CD14-positive monocyte (primary cell): ENCODE measurements around the gene NAA25. TPM values are rescaled to one million over a fixed set of nuclear protein-coding genes. Genes with fewer than 3 reads are reported as not detected.

ENCODE experiments used
- DNase-seq, 3 donors: peaks; one replicate each; pipeline ENCODE4 v3.0.0-alpha.2; 2011 to 2022
- H2AFZ ChIP-seq: 2 replicates; pipeline ENCODE4 v1.6.0; 2012; ENCODE audit warnings: mild to moderate bottlenecking, low read depth, low read length, inconsistent platforms; ENCODE audit not compliant: insufficient read depth, poor library complexity, severe bottlenecking
- H3K27ac ChIP-seq, 2 donors: 1 replicate in 1 of 2; 2 replicates in 1 of 2; pipeline ENCODE4 v1.5.1; 2012 to 2013; ENCODE audit warnings: low read length in 2 of 2, control low read depth in 1 of 2, inconsistent platforms in 1 of 2, low read depth in 1 of 2, mild to moderate bottlenecking in 1 of 2
- H3K27me3 ChIP-seq, 2 donors: one replicate each; pipeline versions ENCODE4 v1.6.0 to v1.6.1; 2011 to 2013; ENCODE audit warnings: low read length in 2 of 2; ENCODE audit not compliant: control insufficient read depth in 2 of 2, insufficient read depth in 2 of 2
- H3K36me3 ChIP-seq, 2 donors: replicated peaks in 1 of 2; 1 replicate in 1 of 2; 2 replicates in 1 of 2; pipeline versions ENCODE4 v1.5.1 to v1.6.1; 2012 to 2013; ENCODE audit warnings: low read length in 2 of 2, control low read depth in 1 of 2, inconsistent platforms in 1 of 2, mild to moderate bottlenecking in 1 of 2; ENCODE audit not compliant: insufficient read depth in 2 of 2, control insufficient read depth in 1 of 2
- H3K4me1 ChIP-seq, 2 donors: 1 replicate in 1 of 2; 2 replicates in 1 of 2; pipeline versions ENCODE4 v1.5.1 to v1.6.1; 2012 to 2013; ENCODE audit warnings: low read length in 2 of 2, control low read depth in 1 of 2, inconsistent platforms in 1 of 2, mild to moderate bottlenecking in 1 of 2, moderate library complexity in 1 of 2; ENCODE audit not compliant: insufficient read depth in 2 of 2, control insufficient read depth in 1 of 2
- H3K4me2 ChIP-seq: replicated peaks from 2 replicates; pipeline ENCODE3; 2012; ENCODE audit warnings: low read length, moderate library complexity, mild to moderate bottlenecking; ENCODE audit not compliant: poor library complexity, severe bottlenecking; ENCODE audit errors: extremely low read depth
- H3K4me3 ChIP-seq, 3 experiments: fragments of 200-600 bp in 1 of 3; sonication (generic) in 1 of 3; replicated peaks in 1 of 3; 1 replicate in 2 of 3; 2 replicates in 1 of 3; pipeline ENCODE4 v1.5.1; 2011 to 2013; ENCODE audit warnings: low read length in 3 of 3, mild to moderate bottlenecking in 3 of 3, control low read depth in 2 of 3, low read depth in 2 of 3, inconsistent platforms in 1 of 3, moderate library complexity in 1 of 3
- H3K79me2 ChIP-seq: 2 replicates; pipeline ENCODE4 v1.6.0; 2012; ENCODE audit warnings: mild to moderate bottlenecking, control low read depth, inconsistent platforms, low read length, moderate library complexity; ENCODE audit not compliant: insufficient read depth
- H3K9ac ChIP-seq: 2 replicates; pipeline ENCODE4 v1.6.0; 2017; ENCODE audit warnings: low read length, mild to moderate bottlenecking; ENCODE audit not compliant: insufficient read depth, poor library complexity, severe bottlenecking
- H3K9me3 ChIP-seq, 2 donors: replicated peaks in 1 of 2; 1 replicate in 1 of 2; 2 replicates in 1 of 2; pipeline versions ENCODE4 v1.5.1 to v1.6.1; 2012 to 2013; ENCODE audit warnings: low read length in 2 of 2, control low read depth in 1 of 2; ENCODE audit not compliant: control insufficient read depth in 1 of 2, insufficient read depth in 1 of 2
- H4K20me1 ChIP-seq: 2 replicates; pipeline ENCODE4 v1.6.0; 2012; ENCODE audit warnings: mild to moderate bottlenecking, low read length, control low read depth, moderate library complexity; ENCODE audit not compliant: insufficient read depth
- H3K27ac Mint-ChIP-seq, 7 donors: one replicate each; pipeline ENCODE4 v1.8.0; 2020; ENCODE audit warnings: mild to moderate bottlenecking in 7 of 7, mixed read lengths in 7 of 7, moderate library complexity in 6 of 7, inconsistent platforms in 2 of 7
- H3K27me3 Mint-ChIP-seq, 3 donors: one replicate each; pipeline ENCODE4 v1.8.0; 2021 to 2022; ENCODE audit warnings: low read depth in 3 of 3, mild to moderate bottlenecking in 3 of 3, mixed read lengths in 3 of 3, moderate library complexity in 3 of 3, inconsistent platforms in 1 of 3
- H3K36me3 Mint-ChIP-seq, 2 donors: one replicate each; pipeline ENCODE4 v1.8.0; 2020; ENCODE audit warnings: mixed read lengths in 2 of 2, inconsistent platforms in 1 of 2, mild to moderate bottlenecking in 1 of 2
- H3K4me1 Mint-ChIP-seq: one replicate; pipeline ENCODE4 v1.8.0; 2020; ENCODE audit warnings: mild to moderate bottlenecking, mixed read lengths
- H3K4me3 Mint-ChIP-seq, 2 donors: one replicate each; pipeline ENCODE4 v1.8.0; 2020; ENCODE audit warnings: mild to moderate bottlenecking in 2 of 2, mixed read lengths in 2 of 2, moderate library complexity in 1 of 2
- H3K9me3 Mint-ChIP-seq, 7 donors: one replicate each; pipeline ENCODE4 v1.8.0; 2020 to 2022; ENCODE audit warnings: mixed read lengths in 7 of 7, mild to moderate bottlenecking in 6 of 7, moderate library complexity in 6 of 7, inconsistent platforms in 2 of 7
- CTCF ChIP-seq: fragments of 200-600 bp; IDR thresholded peaks from one replicate; pipeline ENCODE4 v1.8.0; 2022; ENCODE audit warnings: antibody characterized with exemption, mild to moderate bottlenecking
- WGBS: methylation state at CpG from one replicate; pipeline ENCODE4 v1.1.5; 2013; ENCODE audit warnings: missing lambda C conversion rate; ENCODE audit not compliant: insufficient coverage; 5-methylcytosine and 5-hydroxymethylcytosine counted together
- intact Hi-C, 2 donors: fragments of 100-400 bp; cut with micrococcal nuclease; formaldehyde crosslinking; loops; one replicate each; pipeline versions ENCODE4 v1.15.0 to v1.15.1; 2023
- polyA plus RNA-seq, 3 donors: library from polyadenylated mRNA; depleted of rRNA in 1 of 3; unstranded in 2 of 3; stranded (reverse) in 1 of 3; fragments of 300-500 nt in 2 of 3; fragments of >200 nt in 1 of 3; fragmentation: Illumina TruSeq in 2 of 3; gene quantifications; 1 replicate in 2 of 3; 2 replicates in 1 of 3; pipeline ENCODE4 v1.2.3, GENCODE V29; 2012 to 2021

NAA25 gene
- polyA plus RNA-seq, 3 donors = 4.3 to 7.9 (median 7.3) TPM

DNA sequence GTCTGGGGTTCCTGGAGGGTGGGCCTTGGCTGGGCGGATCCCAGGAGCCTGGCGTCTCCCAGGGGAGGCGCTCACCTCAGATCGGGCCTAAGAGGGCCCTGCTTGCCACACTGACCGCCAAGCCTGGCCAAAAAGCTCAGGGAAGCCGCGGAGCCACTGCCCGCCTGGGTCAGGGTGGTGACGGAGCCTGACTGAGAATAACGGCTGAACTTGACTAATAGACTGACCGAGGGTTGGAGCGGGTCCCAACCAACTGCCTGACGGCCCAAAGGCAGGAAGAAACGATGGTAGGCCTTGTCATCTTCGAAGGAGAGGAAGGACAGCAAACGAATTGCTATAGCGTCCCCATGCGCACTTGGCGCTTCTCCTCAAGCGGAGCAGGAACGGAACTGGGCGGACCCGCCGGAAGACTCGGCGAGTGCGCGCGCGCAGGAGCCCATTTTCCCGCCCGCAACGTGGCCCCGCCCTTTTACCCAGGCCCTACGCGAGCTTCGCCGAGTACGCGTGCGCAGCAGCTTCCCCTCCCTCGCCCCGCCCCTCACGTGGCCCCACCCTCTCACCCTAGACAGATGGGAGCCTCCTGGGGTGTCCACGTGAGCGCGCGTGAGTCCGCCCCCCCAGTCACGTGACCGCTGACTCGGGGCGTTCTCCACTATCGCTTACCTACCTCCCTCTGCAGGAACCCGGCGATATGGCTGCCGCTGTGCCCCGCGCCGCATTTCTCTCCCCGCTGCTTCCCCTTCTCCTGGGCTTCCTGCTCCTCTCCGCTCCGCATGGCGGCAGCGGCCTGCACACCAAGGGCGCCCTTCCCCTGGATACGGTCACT lies 95.6 kb downstream of the NAA25 start, which contains the start of the genes ERP29 and TMEM116:
Gene ERP29, plus strand, starts transcription at position 652 of the 826 bp plus-strand sequence. Its CDS starts 40 bp downstream, at position 692.
Gene TMEM116, minus strand, starts transcription at position 391 of the 826 bp plus-strand sequence. CDS start 7,895 bp downstream, outside the sequence.
- WGBS = under 1% methylated on average over 60 of the region's 67 CpGs
- Mint-ChIP-seq H3K27me3 (peaks cover 0 to 2% (median 0%) of the 10 kb centered on the region in 3 donors), H3K27ac (peak within 1 kb of the TSS; percentile 89 to 97 (median 96)), H3K4me1 (peaks cover 44% of the 10 kb centered on the region), H3K36me3 (peaks cover 9 to 23% of the 10 kb centered on the region in 2 donors), H3K4me3 (peak within 1 kb of the TSS; percentile 85 to 97), H3K9me3 (peaks cover 0 to 2% (median 0%) of the 10 kb centered on the region in 7 donors)
- Histone ChIP-seq H3K36me3 (peaks cover 8 to 19% of the 10 kb centered on the region in 2 donors), H3K4me1 (peaks cover 46 to 52% of the 10 kb centered on the region in 2 donors), H3K27me3 (no peaks in the 10 kb centered on the region), H2AFZ (peak within 1 kb of the TSS; percentile 92), H3K4me3 (peak within 1 kb of the TSS; percentile 91 to 99 (median 94)), H3K9ac (peak within 1 kb of the TSS; percentile 82), H3K27ac (peak within 1 kb of the TSS; percentile 89 to 92), H3K4me2 (peak within 1 kb of the TSS; percentile 89), H3K79me2 (peaks cover 70% of the 10 kb centered on the region), H4K20me1 (peaks cover 44% of the 10 kb centered on the region), H3K9me3 (no peaks in the 10 kb centered on the region)
- intact Hi-C loops = loop anchor here (5.0 to 10.0 kb wide), 3 partner anchors 68 to 171 kb away; partner anchors contain the start of gene MAPKAPK5 (in 1 of the 2)
- peak; percentile 97 to 100 (median 99) for DNase-seq
- TF ChIP-seq CTCF = peak; percentile 62

- Mint-ChIP-seq H3K27me3 (peaks cover 0 to 2% (median 0%) of the 10 kb centered on the region in 3 donors), H3K4me1 (peaks cover 38% of the 10 kb centered on the region), H3K36me3 (peaks cover 8 to 14% of the 10 kb centered on the region in 2 donors), H3K9me3 (peaks cover 0 to 2% (median 0%) of the 10 kb centered on the region in 7 donors), H3K4me3 (peak overlapping the region; percentile 85 to 97), H3K27ac (peak overlapping the region; percentile 89 to 97 (median 94))
- H4K20me1 ChIP-seq = peaks cover 31% of the 10 kb centered on the region
- H3K36me3 ChIP-seq = peaks cover 5 to 14% of the 10 kb centered on the region in 2 donors
- H3K4me2 ChIP-seq = peak overlapping the region; percentile 82
- peaks cover 45 to 49% of the 10 kb centered on the region in 2 donors for H3K4me1 ChIP-seq
- H3K27ac ChIP-seq = peak overlapping the region; percentile 89 to 92
- H3K4me3 ChIP-seq = peak overlapping the region; percentile 54 to 99 (median 63)
- DNase-seq = no peak
- H3K9me3 ChIP-seq = no peaks in the 10 kb centered on the region
- peak overlapping the region; percentile 74 for H3K9ac ChIP-seq
- no peak for TF ChIP-seq CTCF
- H3K27me3 ChIP-seq = no peaks in the 10 kb centered on the region
- H2AFZ ChIP-seq = peak overlapping the region; percentile 85
- WGBS = 80% methylated on average over 5 of the region's 8 CpGs
- peaks cover 57% of the 10 kb centered on the region for H3K79me2 ChIP-seq
- intact Hi-C loops = loop anchor here (5.0 to 10.0 kb wide), 3 partner anchors 67 to 169 kb away; partner anchors contain the start of gene MAPKAPK5 (in 1 of the 2)
Observed at GRCh38 chr12:112011685-112012084, 96.9 kb downstream of the NAA25 start.
